Stimulated activated naive CD8-positive, alpha-beta T cell treated with anti-CD3 and anti-CD28 coated beads, Interleukin-15, Interleukin-2, amounts not matched to agents 100 ng/mL and 50 ng/mL, for 24 hours (primary cell): ENCODE data around the gene MYT1.

Source experiments
- H3K27ac Mint-ChIP-seq: one replicate; pipeline ENCODE4 v1.8.0; 2021; ENCODE audit warnings: mild to moderate bottlenecking, mixed read lengths
- H3K27me3 Mint-ChIP-seq: one replicate; pipeline ENCODE4 v1.8.0; 2021; ENCODE audit warnings: mixed read lengths
- H3K36me3 Mint-ChIP-seq: one replicate; pipeline ENCODE4 v1.8.0; 2021; ENCODE audit warnings: low read depth, mixed read lengths
- H3K4me1 Mint-ChIP-seq: one replicate; pipeline ENCODE4 v1.8.0; 2021; ENCODE audit warnings: low read depth, mixed read lengths
- H3K4me3 Mint-ChIP-seq: one replicate; pipeline ENCODE4 v1.8.0; 2021; ENCODE audit warnings: mild to moderate bottlenecking, mixed read lengths
- H3K9me3 Mint-ChIP-seq: one replicate; pipeline ENCODE4 v1.8.0; 2021; ENCODE audit warnings: mixed read lengths

Gene MYT1

DNA sequence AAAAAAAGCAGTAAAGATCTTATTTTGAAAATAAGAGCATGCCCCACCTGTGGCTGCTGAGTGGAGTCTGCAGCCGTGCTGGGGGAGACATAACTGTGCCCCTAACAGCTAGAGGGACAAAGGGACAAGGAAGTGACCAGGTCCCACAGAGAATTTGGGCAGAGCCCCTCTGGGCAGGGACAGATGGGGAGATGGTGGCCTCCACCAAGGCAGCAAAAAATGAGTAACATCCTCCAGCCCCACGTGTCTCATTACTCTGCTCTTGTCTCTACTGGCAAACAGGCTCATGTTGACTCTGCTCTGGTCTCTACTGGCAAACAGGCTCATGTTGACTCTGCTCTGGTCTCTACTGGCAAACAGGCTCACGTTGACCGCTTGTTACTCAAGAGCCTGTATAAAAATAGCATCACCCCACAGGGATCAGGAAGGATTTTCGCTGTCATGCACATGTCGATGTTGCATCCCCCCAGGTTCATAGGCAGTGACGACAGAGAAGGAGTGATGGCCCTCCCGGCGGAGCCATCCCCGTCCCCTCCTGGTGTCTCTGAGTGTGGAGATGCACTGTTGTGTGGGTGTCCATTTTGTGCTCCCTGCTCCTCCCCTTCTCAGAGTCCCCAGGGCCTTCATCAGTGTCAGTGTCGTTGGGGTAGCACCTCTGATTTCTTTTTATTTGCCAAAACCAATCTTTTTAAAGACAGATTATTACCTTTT is 74.0 kb downstream of the MYT1 start:
- no peak overlapping the region for H3K27ac Mint-ChIP-seq
- no peaks in the 10 kb centered on the region for H3K9me3 Mint-ChIP-seq
- no peaks in the 10 kb centered on the region for H3K36me3 Mint-ChIP-seq
- H3K27me3 Mint-ChIP-seq, result no peaks in the 10 kb centered on the region
- H3K4me3 Mint-ChIP-seq, result no peak overlapping the region
- peaks cover 4% of the 10 kb centered on the region for H3K4me1 Mint-ChIP-seq

DNA sequence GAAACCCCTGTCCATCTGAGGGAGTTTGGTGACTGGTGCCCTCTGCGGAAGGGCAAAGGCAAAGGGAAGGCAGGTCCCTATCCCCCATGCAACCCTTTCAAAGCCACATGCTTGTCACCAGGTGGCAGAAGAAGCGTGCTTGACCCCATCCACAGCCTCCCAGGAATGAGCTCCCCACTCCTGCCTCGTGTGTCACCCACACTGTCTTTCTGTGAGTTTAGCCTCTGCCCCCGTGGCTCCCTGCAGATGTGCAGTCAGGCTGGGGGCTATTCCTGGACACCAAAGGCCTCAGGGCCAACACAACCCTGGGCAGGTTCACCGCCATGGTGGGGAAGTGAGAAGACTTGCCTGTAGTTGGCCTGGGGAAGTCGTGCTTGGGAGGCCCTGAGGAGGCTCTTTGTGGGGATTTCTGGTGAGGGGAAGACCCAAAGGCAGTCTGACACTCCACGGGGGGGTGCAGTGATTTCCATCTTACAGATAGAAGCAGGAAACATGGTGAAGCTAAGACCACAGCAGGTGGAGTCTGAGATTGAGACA is 74.7 kb downstream of the MYT1 start:
- Mint-ChIP-seq H3K27me3 (no peaks in the 10 kb centered on the region), H3K9me3 (no peaks in the 10 kb centered on the region), H3K27ac (no peak overlapping the region), H3K36me3 (no peaks in the 10 kb centered on the region), H3K4me1 (no peaks in the 10 kb centered on the region), H3K4me3 (no peak overlapping the region)

DNA sequence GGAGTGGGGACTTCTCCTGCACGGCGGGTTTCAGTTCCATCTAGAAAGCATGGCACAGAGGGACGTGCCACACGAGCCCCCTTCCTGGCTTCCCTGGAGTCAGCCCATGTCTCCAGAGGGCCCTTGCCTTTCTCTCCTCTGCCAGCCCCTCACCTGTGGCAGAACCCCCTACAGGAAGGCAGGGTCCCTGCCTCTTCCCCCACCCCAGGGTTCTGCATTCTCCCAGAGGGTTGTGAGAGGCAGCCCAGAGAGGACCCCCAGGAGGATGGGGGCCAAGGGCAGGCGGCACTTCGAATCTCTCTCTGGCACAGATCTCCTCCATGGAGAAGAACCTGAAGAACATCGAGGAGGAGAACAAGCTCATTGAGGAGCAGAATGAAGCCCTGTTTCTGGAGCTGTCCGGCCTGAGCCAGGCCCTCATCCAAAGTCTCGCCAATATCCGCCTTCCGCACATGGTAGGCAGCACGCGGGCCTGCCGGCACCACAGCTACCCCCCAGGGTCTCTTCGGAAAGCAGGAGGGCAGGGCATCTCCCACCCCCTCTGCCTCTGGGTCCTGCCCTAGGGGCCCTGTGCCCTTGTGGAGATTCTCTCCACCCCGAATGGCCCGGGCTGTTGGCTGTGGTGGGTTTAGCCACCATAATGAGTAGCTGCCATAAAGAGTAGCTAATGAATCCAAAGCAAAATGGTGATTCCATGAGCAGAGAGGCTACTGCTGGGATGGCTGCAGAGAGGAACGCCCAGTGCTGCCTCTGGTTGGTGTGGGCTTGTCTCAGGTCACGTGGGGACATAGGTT is 75.4 kb downstream of the MYT1 start:
- Mint-ChIP-seq H3K9me3 (no peaks in the 10 kb centered on the region), H3K36me3 (no peaks in the 10 kb centered on the region), H3K27ac (no peak overlapping the region), H3K27me3 (no peaks in the 10 kb centered on the region), H3K4me1 (no peaks in the 10 kb centered on the region), H3K4me3 (no peak overlapping the region)

DNA sequence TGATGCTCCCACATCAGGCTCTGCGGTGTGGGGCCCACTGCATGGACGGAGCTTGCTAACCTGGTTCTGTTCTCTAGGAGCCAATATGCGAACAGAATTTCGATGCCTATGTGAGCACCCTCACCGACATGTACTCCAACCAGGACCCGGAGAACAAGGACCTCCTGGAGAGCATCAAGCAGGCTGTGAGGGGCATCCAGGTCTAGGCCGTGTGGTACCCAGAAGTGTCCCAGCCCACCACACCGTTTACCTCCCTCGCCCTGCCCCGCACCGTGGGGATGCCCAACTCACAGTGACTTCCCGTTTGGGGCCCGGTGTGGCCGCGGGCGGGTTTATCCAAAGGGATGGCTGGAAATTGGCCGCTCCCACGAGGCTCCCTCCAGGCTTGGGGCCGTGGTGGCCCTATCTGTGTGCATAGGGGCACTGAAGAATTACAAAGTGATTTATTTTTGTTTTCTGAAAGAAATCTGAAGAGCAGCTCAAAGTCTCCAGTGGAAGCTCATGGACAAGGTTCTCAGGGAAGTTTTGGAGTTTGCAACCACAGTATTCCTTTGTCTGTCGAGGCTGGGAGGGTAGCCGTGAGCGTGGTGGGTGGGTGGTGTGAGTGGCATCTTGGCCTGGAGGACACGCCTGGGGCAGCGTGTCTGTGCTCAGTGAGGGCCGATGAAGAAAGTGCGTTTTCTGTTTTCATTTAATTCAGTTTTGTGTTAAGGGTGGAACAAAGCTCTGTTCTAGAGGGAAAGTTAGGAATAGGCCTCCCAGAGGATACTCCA is 76.2 kb downstream of the MYT1 start:
- no peak overlapping the region for H3K27ac Mint-ChIP-seq
- H3K36me3 Mint-ChIP-seq, result no peaks in the 10 kb centered on the region
- H3K4me3 Mint-ChIP-seq, result no peak overlapping the region
- no peaks in the 10 kb centered on the region for H3K27me3 Mint-ChIP-seq
- H3K4me1 Mint-ChIP-seq, result peaks cover under 1% of the 10 kb centered on the region
- no peaks in the 10 kb centered on the region for H3K9me3 Mint-ChIP-seq

DNA sequence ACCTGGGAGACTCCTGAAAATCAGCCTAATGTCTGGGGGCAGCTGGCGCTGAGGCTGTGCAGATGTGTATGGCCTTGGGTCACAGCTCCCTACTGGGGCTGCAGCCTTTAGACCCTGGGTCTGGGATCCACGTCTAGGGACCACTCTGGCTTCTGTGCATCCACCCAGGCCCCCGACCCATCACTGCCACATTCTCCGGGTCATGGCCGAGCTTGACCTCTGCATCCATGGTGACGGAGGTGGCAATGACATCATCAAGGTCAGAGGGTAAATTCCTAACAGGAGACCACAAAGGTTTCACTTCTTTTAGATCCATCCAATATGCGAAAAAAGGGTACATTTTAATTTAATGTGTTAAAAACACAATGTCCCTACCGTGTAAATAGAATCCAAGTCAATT is 76.8 kb downstream of the MYT1 start:
- H3K27ac Mint-ChIP-seq, result no peak overlapping the region

DNA sequence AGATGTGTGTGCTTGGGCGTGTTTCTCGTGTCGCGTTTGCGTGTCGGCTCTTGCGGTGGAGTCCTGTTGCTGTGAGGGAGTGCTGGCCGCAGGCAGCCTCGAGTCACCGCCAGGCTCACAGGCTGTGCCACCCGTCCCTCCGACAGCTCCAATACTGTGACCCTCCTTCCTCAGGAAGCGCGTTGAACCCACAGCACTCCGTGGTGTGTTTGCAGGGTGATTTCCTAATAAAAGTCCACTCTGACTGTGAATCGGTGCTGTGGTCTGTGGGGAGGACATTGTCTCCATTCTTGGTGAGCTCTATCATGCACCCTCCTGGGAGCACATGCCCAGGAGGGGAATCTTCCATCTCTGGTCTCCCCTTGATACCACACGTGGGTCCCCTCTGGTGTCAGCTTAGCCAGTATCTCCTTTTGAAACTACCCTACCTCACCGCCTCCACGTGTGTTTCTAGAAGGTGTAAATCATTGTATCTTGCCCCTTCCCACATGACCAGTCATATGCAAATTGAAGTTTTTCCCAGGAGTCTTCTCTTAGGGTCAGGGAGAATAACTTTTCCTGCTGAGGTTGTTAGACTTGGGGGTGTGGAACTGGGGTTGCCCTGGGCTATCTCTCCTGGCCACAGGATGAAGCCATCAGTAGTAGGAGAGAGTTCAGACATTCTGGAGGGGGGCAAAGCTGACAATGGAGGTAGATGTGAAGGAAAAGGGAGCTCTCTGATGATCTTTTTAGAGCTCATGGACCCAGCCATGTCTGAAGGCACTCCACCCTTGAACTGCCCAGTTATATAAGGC is 77.9 kb downstream of the MYT1 start:
- H3K4me3 Mint-ChIP-seq, result no peak overlapping the region
- H3K27me3 Mint-ChIP-seq, result no peaks in the 10 kb centered on the region
- no peaks in the 10 kb centered on the region for H3K36me3 Mint-ChIP-seq
- peaks cover 4% of the 10 kb centered on the region for H3K4me1 Mint-ChIP-seq
- no peak overlapping the region for H3K27ac Mint-ChIP-seq
- no peaks in the 10 kb centered on the region for H3K9me3 Mint-ChIP-seq

More for the DNA sequence above, 76.8 kb downstream of the MYT1 start:
- Mint-ChIP-seq H3K27me3 (no peaks in the 10 kb centered on the region), H3K9me3 (no peaks in the 10 kb centered on the region), H3K36me3 (no peaks in the 10 kb centered on the region), H3K4me3 (no peak overlapping the region), H3K4me1 (peaks cover 4% of the 10 kb centered on the region)

DNA sequence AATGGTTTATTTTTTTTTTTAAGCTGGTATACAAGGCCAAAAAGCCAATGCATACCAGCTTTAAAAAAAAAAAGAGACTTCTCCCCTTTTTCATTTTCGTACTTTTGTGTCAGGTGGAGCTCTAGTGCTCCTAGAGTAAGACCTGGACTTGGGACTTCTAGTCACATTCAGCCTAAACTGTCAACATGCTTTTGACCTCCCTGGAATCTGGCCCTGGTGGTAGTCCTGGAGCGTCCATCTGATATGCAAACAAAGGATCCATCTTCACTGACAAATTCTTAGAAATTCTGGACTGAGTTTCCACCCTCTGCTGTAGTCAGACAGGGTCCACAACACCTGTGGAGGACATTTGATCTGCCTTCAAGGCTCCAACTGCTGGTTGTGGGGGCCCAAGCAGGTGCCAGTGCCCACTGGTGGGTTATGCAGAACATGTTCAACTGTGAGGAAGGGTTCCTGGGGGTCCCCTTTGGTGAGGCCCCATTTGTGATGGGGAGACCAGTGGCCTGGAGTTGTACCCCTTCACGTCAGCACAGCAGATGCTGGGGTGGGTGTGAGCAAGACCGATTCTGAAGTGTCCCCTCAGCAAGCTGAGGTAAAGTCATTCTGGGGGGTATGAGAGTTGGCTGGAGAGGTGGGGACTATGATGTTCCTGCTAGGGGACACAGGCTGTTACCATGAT is 78.7 kb downstream of the MYT1 start:
- Mint-ChIP-seq H3K27me3 (no peaks in the 10 kb centered on the region), H3K9me3 (no peaks in the 10 kb centered on the region), H3K4me3 (no peak overlapping the region), H3K4me1 (peaks cover 4% of the 10 kb centered on the region), H3K36me3 (no peaks in the 10 kb centered on the region), H3K27ac (no peak overlapping the region)

DNA sequence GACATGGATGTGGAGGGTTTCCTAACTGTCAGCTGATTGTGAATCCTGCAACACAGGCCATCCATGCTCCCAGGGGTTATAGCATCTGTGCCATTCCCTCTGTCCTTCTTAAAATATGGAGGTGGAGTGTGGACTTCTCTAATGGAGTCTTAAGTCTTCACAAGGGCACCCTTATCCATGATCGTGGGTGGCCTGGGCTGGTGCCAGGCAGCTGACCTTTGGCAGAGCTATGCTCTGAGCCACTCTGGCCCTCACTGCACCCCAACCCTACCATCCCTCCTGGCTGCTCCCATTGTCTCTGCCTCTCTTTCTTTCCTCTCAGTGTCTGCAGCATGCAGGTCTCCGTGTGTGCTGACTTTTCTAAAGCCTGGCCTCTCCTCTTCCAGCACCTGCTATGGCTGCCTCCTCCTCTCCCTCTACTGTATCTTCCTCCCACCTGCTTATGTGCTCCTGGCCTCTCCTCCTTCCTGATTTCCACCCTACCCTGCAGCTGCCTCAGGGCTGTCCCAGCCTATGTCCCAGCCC is 80.1 kb downstream of the MYT1 start:
- H3K27ac Mint-ChIP-seq, result no peak overlapping the region
- peaks cover 4% of the 10 kb centered on the region for H3K4me1 Mint-ChIP-seq
- H3K27me3 Mint-ChIP-seq, result no peaks in the 10 kb centered on the region
- no peak overlapping the region for H3K4me3 Mint-ChIP-seq
- H3K9me3 Mint-ChIP-seq, result no peaks in the 10 kb centered on the region
- H3K36me3 Mint-ChIP-seq, result no peaks in the 10 kb centered on the region

DNA sequence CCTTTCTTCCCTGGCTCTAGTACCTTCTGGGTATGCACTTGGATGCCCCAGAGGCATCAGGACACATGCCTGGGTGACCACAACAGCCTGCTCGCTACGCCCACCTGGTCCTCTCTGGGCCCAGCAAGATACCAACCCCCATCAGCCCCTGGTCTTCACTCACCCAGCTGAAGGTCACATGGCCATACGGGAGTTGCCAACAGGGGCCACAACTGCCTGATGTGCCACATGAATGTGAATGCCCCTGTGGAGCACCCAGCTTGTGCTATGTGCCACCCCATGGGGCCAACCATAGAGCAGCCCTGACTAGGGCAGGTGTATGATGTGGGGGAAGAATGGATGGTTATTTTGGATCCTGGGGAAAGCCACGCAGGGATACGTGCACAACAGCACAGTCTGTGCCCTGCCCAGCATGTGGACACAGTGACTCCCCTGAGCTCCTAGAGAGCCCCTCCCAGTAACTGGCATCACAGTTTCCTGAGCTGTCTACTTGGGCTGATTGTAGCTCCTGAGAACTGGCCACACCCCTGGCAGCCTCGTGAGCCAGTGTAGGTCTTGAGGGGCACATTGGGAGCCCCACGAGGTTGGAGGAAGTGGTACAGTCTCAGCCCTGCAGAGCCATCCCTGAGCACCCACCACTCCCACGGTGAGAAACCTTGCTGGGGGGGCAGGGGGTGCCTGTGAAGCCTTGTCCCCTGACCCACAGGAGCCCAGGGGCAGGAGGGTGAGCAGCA is 80.8 kb downstream of the MYT1 start:
- peaks cover 2% of the 10 kb centered on the region for H3K27me3 Mint-ChIP-seq

DNA sequence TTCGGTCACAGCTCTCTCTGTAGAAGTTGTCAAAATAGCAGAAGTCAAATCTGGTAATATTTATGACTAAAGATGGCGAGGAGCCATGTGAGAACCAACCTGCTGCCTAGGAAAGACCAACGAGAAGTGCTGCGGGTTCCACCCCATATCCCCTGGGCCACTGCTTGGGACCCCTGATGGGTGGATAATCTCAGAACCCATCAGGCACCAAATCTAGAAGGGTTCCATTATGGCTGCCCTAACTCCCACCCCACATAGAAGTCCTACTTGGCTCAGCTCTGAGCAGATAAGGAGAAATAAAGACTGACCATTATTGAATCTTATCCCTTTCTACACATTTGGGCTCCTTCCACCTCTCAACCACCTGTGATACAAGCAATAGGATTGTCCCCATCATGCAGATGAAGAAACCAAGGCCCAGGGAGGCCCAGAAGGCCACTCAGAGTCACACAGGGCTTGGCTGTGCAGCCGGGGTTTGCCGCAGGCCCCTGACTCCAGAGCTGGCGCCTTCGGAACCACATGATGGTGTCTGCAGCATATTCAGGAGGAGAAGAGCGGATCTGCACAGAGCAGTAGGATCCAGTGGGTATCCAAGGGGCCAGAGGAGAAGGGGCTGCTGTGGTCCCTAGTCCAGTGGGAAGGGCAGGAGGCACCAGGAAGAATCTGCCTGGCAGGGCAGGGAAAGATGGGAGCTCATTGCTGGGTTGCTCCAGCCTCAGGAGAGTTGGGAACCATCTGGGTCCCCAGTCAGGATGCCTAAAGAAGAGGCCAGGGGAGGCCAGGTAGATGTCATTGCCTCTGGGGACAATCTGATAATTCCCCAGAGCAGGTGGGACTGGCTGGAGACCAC is 81.7 kb downstream of the MYT1 start:
- Mint-ChIP-seq H3K36me3 (no peaks in the 10 kb centered on the region), H3K27ac (no peak overlapping the region), H3K4me1 (peaks cover 4% of the 10 kb centered on the region), H3K4me3 (no peak overlapping the region), H3K27me3 (peaks cover 8% of the 10 kb centered on the region), H3K9me3 (no peaks in the 10 kb centered on the region)

More for the DNA sequence above, 80.8 kb downstream of the MYT1 start:
- Mint-ChIP-seq H3K9me3 (no peaks in the 10 kb centered on the region), H3K27ac (no peak overlapping the region), H3K36me3 (no peaks in the 10 kb centered on the region), H3K4me3 (no peak overlapping the region), H3K4me1 (peaks cover 4% of the 10 kb centered on the region)

DNA sequence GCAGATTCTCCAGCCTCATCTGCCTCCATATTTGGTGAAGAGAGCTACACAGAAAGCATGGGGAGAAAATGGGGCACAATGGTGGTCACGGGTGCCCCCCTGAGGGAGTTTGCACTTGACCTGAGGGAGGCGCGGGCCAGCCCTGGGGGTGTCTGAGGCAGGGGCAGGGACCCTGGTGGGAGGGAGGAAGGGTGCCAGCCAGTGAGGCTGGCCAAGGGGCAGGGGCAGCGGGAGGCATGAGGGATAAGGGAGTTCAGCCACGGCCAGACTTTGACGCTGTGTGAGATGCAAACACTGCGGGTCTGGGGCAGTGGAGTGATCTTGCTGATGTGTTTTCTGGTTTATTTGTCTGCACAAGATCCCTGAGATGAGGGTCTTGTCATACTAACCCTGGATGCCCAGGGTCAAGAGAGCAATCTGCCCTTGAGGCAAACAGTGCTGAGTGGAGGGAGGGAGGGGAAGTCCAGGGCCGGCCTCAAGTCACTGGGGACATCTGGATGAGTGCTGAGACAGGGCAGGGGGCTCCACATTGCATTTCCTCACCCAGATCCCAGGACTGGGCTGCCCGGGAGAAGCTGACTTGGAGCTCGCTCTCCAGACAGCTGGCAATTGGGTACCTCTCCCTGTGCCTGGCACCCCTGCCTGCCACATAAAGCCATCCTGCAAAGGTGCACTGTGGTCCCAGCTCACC is 82.5 kb downstream of the MYT1 start:
- peaks cover 4% of the 10 kb centered on the region for H3K4me1 Mint-ChIP-seq
- no peaks in the 10 kb centered on the region for H3K36me3 Mint-ChIP-seq
- peaks cover 12% of the 10 kb centered on the region for H3K27me3 Mint-ChIP-seq
- H3K27ac Mint-ChIP-seq, result no peak overlapping the region
- no peaks in the 10 kb centered on the region for H3K9me3 Mint-ChIP-seq
- H3K4me3 Mint-ChIP-seq, result no peak overlapping the region

DNA sequence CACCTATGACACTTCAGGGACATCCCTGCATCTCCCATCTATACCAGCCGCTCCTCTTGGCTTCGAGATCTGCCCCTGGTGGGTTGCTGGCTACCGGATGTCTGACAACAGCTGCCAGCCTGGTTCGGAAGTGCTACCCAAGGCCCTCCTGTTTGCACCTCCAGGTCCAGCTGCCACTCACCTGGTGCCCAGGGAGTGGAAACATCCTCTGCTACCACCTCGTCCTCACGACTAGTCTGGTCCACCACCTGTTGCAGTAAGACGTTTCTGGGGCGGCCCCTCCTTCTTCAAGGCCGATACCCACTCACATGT is 83.0 kb downstream of the MYT1 start:
- H3K36me3 Mint-ChIP-seq, result no peaks in the 10 kb centered on the region
- no peak overlapping the region for H3K4me3 Mint-ChIP-seq
- H3K27me3 Mint-ChIP-seq, result peaks cover 12% of the 10 kb centered on the region
- no peak overlapping the region for H3K27ac Mint-ChIP-seq
- no peaks in the 10 kb centered on the region for H3K9me3 Mint-ChIP-seq
- H3K4me1 Mint-ChIP-seq, result peaks cover 4% of the 10 kb centered on the region
